ENCODE measurements around the gene AP1M1. TPM values are rescaled to one million over a fixed set of nuclear protein-coding genes. Genes with fewer than 3 reads are reported as not detected.

Gene AP1M1
- total and polyA plus RNA-seq, 2 of the 4 experiments (the other 2 are of a cell fraction), result 85.1 to 99.1 TPM

GRCh38 chr19:16153582-16154336 is 44.0 kb upstream of the AP1M1 start:
- Histone ChIP-seq H2AK5ac (ENCODE audit: low read depth, low read length) (no peak overlapping the region), H2BK120ac (ENCODE audit: low read depth, low read length) (no peak overlapping the region), H3K56ac (ENCODE audit: extremely low read depth, insufficient read depth, low read length) (no peak overlapping the region), H2AFZ (replicated peaks; ENCODE audit: low read length, poor library complexity) (peak overlapping the region; percentile 49), H3K27me3 (ENCODE audit: control insufficient read depth, insufficient read depth, low read length) (peaks cover 4% of the 10 kb centered on the region; the same call in 1 of the 2 replicates), H3K9ac (ENCODE audit: low read depth, low read length) (no peak overlapping the region), H3K79me1 (ENCODE audit: low read depth in 1 of 2, low read length in 2 of 2) (no peaks in the 10 kb centered on the region), H3K9me1 (ENCODE audit: insufficient read depth, low read length) (peaks cover 6% of the 10 kb centered on the region; the same call in 1 of the 2 replicates), H2BK15ac (ENCODE audit: low read depth, low read length) (no peak overlapping the region), H4K91ac (ENCODE audit: insufficient read depth, low read depth, low read length) (no peak overlapping the region), H2AK9ac (replicated peaks; ENCODE audit: low read depth, low read length, poor library complexity) (no peak overlapping the region), H2BK20ac (ENCODE audit: low read depth, low read length) (no peak overlapping the region), H3K4me1 (ENCODE audit: control insufficient read depth, insufficient read depth, low read length) (peaks cover 3% of the 10 kb centered on the region), H3K18ac (ENCODE audit: low read depth, low read length) (no peak overlapping the region), H3K14ac (replicated peaks; ENCODE audit: low read depth, low read length) (no peak overlapping the region), H3K23ac (ENCODE audit: low read depth, low read length) (no peak overlapping the region), H3K4me3 (ENCODE audit: insufficient read depth, low read depth, low read length) (no peak overlapping the region), H3K4me2 (ENCODE audit: low read depth, low read length) (no peak overlapping the region), H4K20me1 (ENCODE audit: insufficient read depth, low read length) (no peaks in the 10 kb centered on the region), H4K8ac (ENCODE audit: low read depth in 2 of 2, low read length in 2 of 2) (no peak overlapping the region), H3K27ac (ENCODE audit: insufficient read depth, low read length) (no peak overlapping the region), H3K9me3 (ENCODE audit: control insufficient read depth, insufficient read depth, low read length) (no peaks in the 10 kb centered on the region), H3K36me3 (ENCODE audit: control insufficient read depth, insufficient read depth, low read length) (no peaks in the 10 kb centered on the region), H2BK5ac (ENCODE audit: low read depth, low read length, poor library complexity, severe bottlenecking) (no peak overlapping the region), H4K5ac (ENCODE audit: low read depth, low read length) (no peak overlapping the region), H3K4ac (ENCODE audit: low read depth, low read length) (no peak overlapping the region)
- in situ Hi-C loops (cut with MboI; ENCODE audit: low sequenced_read_pairs) (no loop called here), intact Hi-C loops (cut with micrococcal nuclease) (no loop called here), dilution Hi-C loops (cut with HindIII; ENCODE audit: low sequenced_read_pairs, unreplicated experiment) (no loop called here)
- TF ChIP-seq CHD1 (IDR thresholded peaks at IDR 0.05; ENCODE audit: low read depth, low read length) (no peak), CEBPB (IDR thresholded peaks at IDR 0.05; ENCODE audit: low read depth, low read length) (no peak), SMC3 (IDR thresholded peaks at IDR 0.05; ENCODE audit: low read depth, low read length) (no peak), MXI1 (IDR thresholded peaks at IDR 0.05; ENCODE audit: borderline replicate concordance, low read depth, low read length) (no peak)
- BruUV-seq (replicated peaks), result no TSS peak
- no peak for DNase-seq
- POLR2A ChIA-PET (ENCODE audit: unreplicated experiment), result no interaction called here
- ATAC-seq (ENCODE audit: low read depth), result no peak
- CTCF ChIA-PET, result no interaction called here
- WGBS, 2 experiments (ENCODE audit: extremely low coverage in 2 of 2, insufficient read length in 1 of 2), result 0% methylated on average over 1 of the region's 11 CpGs; no CpG with 5 or more reads in 1 of the 2 experiments

Data from IMR-90 (cell line).